Hepatocyte (in vitro differentiated cells): ENCODE results near the gene FOXK1.
"Not testable (repeated sequence)": the region's sequence is repeated elsewhere in the genome, so short reads cannot be mapped to it uniquely, and the experiment has no call there.

Experiments
- CTCF ChIP-seq: fragments of 200-600 bp; sonication (generic); IDR thresholded peaks from 2 replicates; pipeline ENCODE4 v1.5.1; 2016; ENCODE audit warnings: antibody characterized with exemption, mild to moderate bottlenecking; ENCODE audit not compliant: poor library complexity
- EZH2 ChIP-seq: fragments of 200-600 bp; sonication (generic); IDR thresholded peaks from 2 replicates; pipeline ENCODE4 v1.6.1; 2016; ENCODE audit warnings: antibody characterized with exemption, mild to moderate bottlenecking, borderline replicate concordance

GRCh38 chr7:4794171-4794570 lies 112.1 kb downstream of the FOXK1 start:
- not testable (repeated sequence) for TF ChIP-seq CTCF, EZH2
